ENCODE results near the gene POLRMT. TPM values are rescaled to one million over a fixed set of nuclear protein-coding genes. Genes with fewer than 3 reads are reported as not detected.

POLRMT gene
- polyA plus RNA-seq, 1 donor from 2014 or later: 41.9 TPM

DNA sequence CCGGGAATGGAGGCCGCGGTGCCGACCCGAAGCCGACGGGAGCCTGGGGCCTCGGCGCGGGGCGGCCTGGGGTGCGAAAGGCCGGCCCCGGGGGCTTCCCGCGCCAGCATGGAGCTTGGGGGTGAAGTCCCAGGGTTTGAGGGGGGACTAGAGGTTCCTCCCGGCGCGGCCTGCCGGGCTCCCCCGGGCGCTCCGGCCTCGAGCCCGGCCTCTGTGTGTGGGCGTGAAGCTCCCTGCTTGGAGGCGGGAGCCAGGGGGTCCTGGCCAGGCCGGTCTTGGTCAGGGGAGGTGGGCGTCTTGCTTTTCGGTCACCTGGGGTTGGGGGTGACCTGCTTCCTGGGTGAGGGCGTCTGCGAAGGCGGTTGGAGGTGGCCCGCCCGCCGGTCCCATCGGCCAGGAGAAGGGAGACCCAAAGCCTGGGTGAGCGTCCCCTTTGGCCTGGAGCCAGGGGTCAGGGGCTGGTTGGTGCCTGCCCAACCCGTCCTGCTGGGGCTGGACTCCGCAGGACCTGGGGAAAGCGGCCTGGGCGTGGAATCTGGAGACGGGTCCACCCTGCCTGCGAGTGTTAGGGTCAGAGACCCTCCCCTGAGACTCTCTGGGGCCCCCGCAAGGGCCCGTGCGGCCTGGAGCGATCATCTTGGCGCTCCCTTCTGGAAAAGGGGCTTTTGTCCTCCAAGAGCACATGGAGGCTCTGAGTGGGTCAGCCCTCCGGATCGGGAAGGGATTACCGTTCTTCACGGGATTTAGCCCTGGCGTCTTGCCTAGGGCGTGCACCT lies 60.4 kb downstream of the POLRMT start:
- H3K36me3 Mint-ChIP-seq: no peaks in the 10 kb centered on the region
- no peaks in the 10 kb centered on the region for H3K27me3 Mint-ChIP-seq
- peak overlapping the region; percentile 63 to 98 (median 88) for H3K27ac Mint-ChIP-seq
- H3K9me3 Mint-ChIP-seq: no peaks in the 10 kb centered on the region
- H3K4me1 Mint-ChIP-seq: peaks cover 16 to 19% (median 18%) of the 10 kb centered on the region in 3 donors
- H3K4me3 Mint-ChIP-seq: peak overlapping the region; percentile 81 to 100 (median 94)

DNA sequence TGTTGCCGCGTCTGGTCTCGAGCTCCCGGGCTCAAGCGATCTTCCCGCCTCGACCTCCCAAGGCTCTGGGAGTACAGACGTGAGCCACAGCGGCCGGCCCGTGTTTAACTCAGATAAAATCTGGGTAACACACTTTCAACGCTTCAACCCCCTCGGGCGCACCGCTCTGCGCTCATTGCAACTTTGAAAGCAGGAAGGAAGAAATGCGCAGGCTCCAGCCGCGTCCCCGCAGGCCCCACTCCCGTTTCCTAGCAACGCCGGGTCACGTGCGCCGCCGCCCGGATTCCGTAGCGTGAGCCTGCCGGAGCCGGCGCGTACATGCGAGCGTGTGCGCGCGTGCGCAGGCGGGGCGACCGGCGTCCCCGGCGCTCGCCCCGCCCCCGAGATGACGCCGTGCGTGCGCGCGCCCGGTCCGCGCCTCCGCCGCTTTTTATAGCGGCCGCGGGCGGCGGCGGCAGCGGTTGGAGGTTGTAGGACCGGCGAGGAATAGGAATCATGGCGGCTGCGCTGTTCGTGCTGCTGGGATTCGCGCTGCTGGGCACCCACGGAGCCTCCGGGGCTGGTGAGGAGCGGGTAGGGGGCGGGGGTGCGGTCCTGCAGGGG lies 61.1 kb downstream of the POLRMT start, which contains the start of gene BSG:
Gene BSG (plus strand): TSS at position 457 of the 603 bp plus-strand sequence. CDS start 39 bp downstream, at position 496.
- peak within 1 kb of the TSS; percentile 88 to 98 (median 97) for H3K27ac Mint-ChIP-seq
- peaks cover 16 to 19% (median 18%) of the 10 kb centered on the region in 3 donors for H3K4me1 Mint-ChIP-seq
- no peaks in the 10 kb centered on the region for H3K36me3 Mint-ChIP-seq
- H3K4me3 Mint-ChIP-seq: peak within 1 kb of the TSS; percentile 81 to 100 (median 94)
- no peaks in the 10 kb centered on the region for H3K27me3 Mint-ChIP-seq
- no peaks in the 10 kb centered on the region for H3K9me3 Mint-ChIP-seq

DNA sequence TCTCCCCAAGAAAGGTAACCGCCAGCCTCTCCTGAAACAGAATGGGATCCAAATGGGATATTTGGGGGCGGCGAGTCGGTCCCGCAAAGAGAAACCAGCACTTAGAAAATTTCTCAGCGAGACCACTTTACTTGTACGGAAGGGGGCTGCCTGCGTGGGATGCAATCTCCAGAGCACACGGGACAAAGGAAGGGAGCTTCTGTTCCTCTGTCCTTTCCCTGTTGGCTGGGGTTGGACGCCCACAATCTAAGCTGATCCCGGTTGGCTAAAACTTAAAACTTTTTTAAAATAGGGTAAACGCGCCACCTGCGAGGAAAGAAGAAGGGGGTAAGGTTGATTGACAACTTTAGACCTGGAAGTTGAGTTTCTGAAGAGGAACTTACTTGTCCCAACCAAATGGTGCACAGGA lies 61.8 kb downstream of the POLRMT start:
- peak overlapping the region; percentile 88 to 98 (median 97) for H3K27ac Mint-ChIP-seq
- H3K4me1 Mint-ChIP-seq: peaks cover 16 to 18% (median 17%) of the 10 kb centered on the region in 3 donors
- no peaks in the 10 kb centered on the region for H3K36me3 Mint-ChIP-seq
- no peaks in the 10 kb centered on the region for H3K27me3 Mint-ChIP-seq
- H3K4me3 Mint-ChIP-seq: peak overlapping the region; percentile 81 to 100 (median 94)
- no peaks in the 10 kb centered on the region for H3K9me3 Mint-ChIP-seq

DNA sequence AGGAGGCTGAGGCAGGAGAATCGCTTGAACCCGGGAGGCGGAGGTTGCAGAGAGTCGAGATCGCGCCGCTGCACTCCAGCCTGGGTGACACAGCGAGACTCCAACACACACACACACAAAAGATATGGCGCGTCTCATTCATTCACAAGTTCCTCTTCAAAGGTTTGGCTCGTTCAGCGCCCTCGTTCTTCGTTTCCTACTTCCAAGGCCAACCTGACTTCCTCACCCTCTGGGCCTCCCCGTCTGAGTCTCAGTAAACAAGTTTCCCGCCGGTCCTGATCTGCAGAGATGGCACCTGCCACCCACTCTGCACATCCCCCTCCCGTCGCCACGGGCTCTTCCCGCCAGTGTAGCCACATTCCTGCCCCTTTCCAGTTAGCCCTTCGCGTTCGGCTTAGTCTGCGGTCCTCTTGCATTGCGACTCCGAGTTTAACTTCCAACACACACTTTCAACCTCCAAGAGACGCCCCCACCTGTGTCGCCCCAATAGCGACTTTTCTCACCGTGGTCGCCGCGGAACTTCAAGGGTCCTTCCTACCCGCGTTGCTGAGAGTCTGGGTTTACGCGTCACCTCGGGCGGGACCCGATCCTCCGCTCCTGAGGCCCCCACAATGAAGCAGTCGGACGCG lies 62.3 kb downstream of the POLRMT start:
- Mint-ChIP-seq H3K9me3 (no peaks in the 10 kb centered on the region), H3K4me3 (peak overlapping the region; percentile 81 to 100 (median 94))

DNA sequence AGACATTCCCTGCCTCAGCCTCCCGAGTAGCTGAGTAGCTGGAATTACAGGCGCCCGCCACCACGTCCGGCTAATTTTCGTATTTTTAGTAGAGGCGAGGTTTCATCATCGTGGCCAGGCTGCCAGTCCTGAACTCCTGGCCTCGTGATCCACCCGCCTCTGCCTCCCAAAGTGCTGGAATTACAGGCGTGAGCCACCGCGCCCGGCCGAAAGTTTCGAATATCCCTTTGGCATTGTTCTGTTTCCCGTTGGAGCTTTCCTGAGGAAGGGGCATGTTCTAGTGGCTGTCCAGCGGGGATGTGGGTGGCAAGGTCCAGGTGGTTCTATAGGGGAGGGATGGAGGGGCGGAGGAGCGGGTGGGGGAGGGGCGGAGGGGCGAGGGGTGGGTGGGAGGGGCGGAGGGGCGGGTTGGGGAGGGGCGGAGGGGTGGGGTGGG lies 63.1 kb downstream of the POLRMT start:
- Mint-ChIP-seq H3K36me3 (no peaks in the 10 kb centered on the region), H3K27ac (peak overlapping the region in 2 of 3 donors; percentile 92 to 97), H3K4me3 (peak overlapping the region; percentile 17 to 94 (median 74)), H3K4me1 (peaks cover 15 to 18% (median 17%) of the 10 kb centered on the region in 3 donors), H3K27me3 (no peaks in the 10 kb centered on the region), H3K9me3 (no peaks in the 10 kb centered on the region)

More for the DNA sequence above, 62.3 kb downstream of the POLRMT start:
- peaks cover 15 to 18% (median 17%) of the 10 kb centered on the region in 3 donors for H3K4me1 Mint-ChIP-seq
- H3K27ac Mint-ChIP-seq: peak overlapping the region; percentile 88 to 98 (median 97)
- H3K36me3 Mint-ChIP-seq: no peaks in the 10 kb centered on the region
- H3K27me3 Mint-ChIP-seq: no peaks in the 10 kb centered on the region

DNA sequence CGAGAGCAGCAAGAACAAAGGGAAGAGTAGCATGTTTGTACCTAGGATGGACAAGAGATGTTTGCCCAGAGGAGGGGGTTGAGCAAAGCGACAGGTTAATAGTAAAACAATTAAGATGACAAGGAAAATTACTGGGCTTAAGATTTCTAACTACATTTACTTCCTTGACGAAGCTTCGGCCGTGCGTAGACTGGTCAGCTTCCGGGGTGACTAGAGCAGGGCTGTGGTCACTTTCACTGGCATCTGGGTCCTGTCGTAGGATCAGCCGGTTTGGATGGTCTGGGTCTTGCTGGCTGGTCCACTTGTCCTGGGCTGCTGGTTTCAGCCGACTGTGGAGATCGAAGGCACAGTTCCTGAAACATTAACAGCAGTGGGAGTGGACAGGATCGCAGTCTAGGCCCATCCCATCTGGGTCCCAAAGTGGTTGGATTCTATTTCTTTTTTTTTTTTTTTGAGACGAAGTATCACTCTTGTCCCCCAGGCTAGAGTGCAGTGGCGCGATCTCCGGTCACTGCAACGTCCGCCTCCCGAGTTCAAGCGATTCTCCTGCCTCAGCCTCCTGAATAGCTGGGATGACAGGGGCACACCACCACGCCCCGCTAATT lies 65.9 kb downstream of the POLRMT start:
- H3K27ac Mint-ChIP-seq: peak overlapping the region in 1 of 3 donors; percentile 88
- peak overlapping the region in 1 of 4 donors; percentile 59 for H3K4me3 Mint-ChIP-seq
- H3K27me3 Mint-ChIP-seq: no peaks in the 10 kb centered on the region
- H3K9me3 Mint-ChIP-seq: no peaks in the 10 kb centered on the region
- H3K36me3 Mint-ChIP-seq: no peaks in the 10 kb centered on the region
- H3K4me1 Mint-ChIP-seq: peaks cover 4 to 7% (median 7%) of the 10 kb centered on the region in 3 donors

Other genes with a start within 250 kb of the POLRMT start
- gene C2CD4C, start 224.4 kb downstream of the POLRMT start, polyA plus RNA-seq: not detected
- gene SHC2, start 172.5 kb downstream of the POLRMT start, polyA plus RNA-seq: not detected
- 0.36 TPM for gene MADCAM1, start 137.1 kb downstream of the POLRMT start, polyA plus RNA-seq
- gene TPGS1, start 126.0 kb downstream of the POLRMT start, polyA plus RNA-seq: 13.8 TPM
- 20.1 TPM for gene CDC34, start 101.8 kb downstream of the POLRMT start, polyA plus RNA-seq
- gene GZMM, start 89.5 kb downstream of the POLRMT start, polyA plus RNA-seq: 15.8 TPM
- 287 TPM for gene BSG, start 60.9 kb downstream of the POLRMT start, polyA plus RNA-seq
- gene HCN2, start 43.7 kb downstream of the POLRMT start, polyA plus RNA-seq: not detected
- not detected for gene FGF22, start 6.3 kb upstream of the POLRMT start, polyA plus RNA-seq
- 108 TPM for gene RNF126, start 29.7 kb upstream of the POLRMT start, polyA plus RNA-seq
- 1.7 TPM for gene FSTL3, start 42.9 kb upstream of the POLRMT start, polyA plus RNA-seq
- gene PRSS57, start 61.9 kb upstream of the POLRMT start, polyA plus RNA-seq: not detected
- not detected for gene PALM, start 75.4 kb upstream of the POLRMT start, polyA plus RNA-seq
- not detected for gene MISP, start 117.6 kb upstream of the POLRMT start, polyA plus RNA-seq
- gene PTBP1, start 163.9 kb upstream of the POLRMT start, polyA plus RNA-seq: 163 TPM
- gene PLPPR3, start 188.4 kb upstream of the POLRMT start, polyA plus RNA-seq: not detected
- not detected for gene AZU1, start 194.3 kb upstream of the POLRMT start, polyA plus RNA-seq
- gene PRTN3, start 207.5 kb upstream of the POLRMT start, polyA plus RNA-seq: not detected
- gene ELANE, start 218.8 kb upstream of the POLRMT start, polyA plus RNA-seq: not detected
- gene CFD, start 226.1 kb upstream of the POLRMT start, polyA plus RNA-seq: 6.3 TPM